Measurements from ENCODE around the gene TTC23. TPM values are rescaled to one million over a fixed set of nuclear protein-coding genes. Genes with fewer than 3 reads are reported as not detected.

The TTC23 gene
- total and polyA plus RNA-seq, 9 of the 15 experiments (the other 6 are each of a cell fraction or from before 2014, with no cell fraction given): 0.41 to 4.5 (median 2.5) TPM

DNA sequence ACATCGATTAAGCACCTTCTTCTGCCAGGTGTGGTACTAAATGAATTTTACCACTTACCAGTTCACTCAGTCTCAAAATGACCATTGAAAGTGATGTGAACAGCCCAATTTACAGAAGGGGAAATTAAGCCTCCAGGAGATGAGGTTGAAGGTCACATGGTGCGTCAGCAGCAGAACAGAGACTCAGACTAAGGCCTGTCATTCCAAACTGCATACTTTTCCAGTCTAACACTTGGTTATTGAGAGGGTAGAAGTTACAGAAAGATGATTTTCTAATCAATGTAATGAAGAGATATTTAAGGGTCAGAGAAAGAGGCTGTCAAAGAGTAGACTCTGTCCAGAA, 68.4 kb downstream of the TTC23 start (continued):
- TF ChIP-seq, protein P1, sequence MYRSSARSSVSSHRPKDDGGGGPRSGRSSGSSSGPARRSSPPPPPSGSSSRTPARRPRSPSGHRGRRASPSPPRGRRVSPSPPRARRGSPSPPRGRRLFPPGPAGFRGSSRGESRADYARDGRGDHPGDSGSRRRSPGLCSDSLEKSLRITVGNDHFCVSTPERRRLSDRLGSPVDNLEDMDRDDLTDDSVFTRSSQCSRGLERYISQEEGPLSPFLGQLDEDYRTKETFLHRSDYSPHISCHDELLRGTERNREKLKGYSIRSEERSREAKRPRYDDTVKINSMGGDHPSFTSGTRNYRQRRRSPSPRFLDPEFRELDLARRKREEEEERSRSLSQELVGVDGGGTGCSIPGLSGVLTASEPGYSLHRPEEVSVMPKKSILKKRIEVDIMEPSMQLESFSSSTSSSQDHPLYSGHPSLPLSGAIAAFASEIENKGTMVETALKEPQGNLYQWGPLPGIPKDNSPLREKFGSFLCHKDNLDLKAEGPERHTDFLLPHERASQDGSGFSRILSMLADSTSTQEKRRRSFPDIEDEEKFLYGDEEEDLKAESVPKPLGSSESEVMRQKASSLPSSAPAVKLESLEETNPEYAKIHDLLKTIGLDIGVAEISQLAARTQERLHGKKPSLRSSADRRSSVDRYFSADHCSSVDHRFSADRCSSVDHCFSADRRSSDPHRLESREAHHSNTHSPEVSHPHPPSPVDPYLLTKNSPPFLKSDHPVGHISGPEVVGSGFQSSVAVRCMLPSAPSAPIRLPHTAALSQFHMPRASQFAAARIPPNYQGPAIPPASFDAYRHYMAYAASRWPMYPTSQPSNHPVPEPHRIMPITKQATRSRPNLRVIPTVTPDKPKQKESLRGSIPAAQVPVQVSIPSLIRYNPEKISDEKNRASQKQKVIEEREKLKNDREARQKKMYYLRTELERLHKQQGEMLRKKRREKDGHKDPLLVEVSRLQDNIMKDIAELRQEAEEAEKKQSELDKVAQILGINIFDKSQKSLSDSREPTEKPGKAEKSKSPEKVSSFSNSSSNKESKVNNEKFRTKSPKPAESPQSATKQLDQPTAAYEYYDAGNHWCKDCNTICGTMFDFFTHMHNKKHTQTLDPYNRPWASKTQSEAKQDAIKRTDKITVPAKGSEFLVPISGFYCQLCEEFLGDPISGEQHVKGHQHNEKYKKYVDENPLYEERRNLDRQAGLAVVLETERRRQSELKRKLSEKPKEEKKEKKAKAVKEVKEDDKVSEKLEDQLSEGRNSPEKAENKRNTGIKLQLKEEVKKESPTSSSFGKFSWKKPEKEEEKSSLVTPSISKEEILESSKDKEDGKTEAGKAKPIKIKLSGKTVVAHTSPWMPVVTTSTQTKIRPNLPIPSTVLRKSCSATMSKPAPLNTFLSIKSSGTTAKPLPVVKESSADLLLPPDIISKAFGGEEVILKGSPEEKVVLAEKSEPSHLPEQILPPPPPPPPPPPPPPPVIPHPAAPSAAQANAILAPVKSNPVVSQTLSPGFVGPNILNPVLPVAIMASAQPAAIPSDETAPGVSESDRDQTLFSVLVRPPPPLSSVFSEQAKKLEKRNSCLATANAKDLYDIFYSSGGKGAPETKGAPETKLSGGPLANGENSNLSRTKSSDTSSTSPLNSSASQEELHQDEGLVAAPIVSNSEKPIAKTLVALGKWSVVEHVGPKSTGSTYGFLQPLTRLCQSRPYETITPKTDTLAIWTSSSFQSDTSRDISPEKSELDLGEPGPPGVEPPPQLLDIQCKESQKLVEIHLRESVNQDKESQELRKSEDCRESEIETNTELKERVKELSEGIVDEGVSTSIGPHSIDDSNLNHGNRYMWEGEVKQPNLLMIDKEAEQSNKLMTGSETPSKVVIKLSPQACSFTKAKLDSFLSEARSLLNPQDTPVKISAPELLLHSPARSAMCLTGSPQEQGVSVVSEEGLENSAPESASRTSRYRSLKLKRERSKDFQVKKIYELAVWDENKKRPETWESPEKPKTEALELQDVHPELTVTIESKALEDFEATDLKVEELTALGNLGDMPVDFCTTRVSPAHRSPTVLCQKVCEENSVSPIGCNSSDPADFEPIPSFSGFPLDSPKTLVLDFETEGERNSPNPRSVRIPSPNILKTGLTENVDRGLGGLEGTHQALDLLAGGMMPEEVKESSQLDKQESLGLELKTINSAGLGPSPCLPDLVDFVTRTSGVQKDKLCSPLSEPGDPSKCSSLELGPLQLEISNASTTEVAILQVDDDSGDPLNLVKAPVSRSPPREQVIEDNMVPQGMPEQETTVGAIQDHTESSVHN (IDR thresholded peaks at IDR 0.05; ENCODE audit: borderline replicate concordance in 1 of 2, low read depth in 1 of 2): no peak
- TF ChIP-seq ZNF717 (CRISPR knock-in tag; IDR thresholded peaks at IDR 0.05) (no peak), ATF7 (IDR thresholded peaks at IDR 0.05) (no peak), STAT5B (CRISPR knock-in tag; IDR thresholded peaks at IDR 0.05) (no peak), SMAD4 (CRISPR knock-in tag; conservative IDR thresholded peaks at IDR 0.05) (no peak), ZNF431 (CRISPR knock-in tag; IDR thresholded peaks at IDR 0.05) (no peak), POLR2A (conservative IDR thresholded peaks at IDR 0.05) (no peak), ZNF77 (CRISPR knock-in tag; IDR thresholded peaks at IDR 0.05) (no peak), PTRF (tag; IDR thresholded peaks at IDR 0.05) (no peak), KLF16 (IDR thresholded peaks at IDR 0.05) (no peak)

Measured in K562 (cell line).